DND-41 (cell line): ENCODE data around the gene NEU3.

Experiments
- CTCF ChIP-seq: IDR thresholded peaks from 2 replicates; pipeline ENCODE4 v1.5.1; 2012; ENCODE audit warnings: borderline replicate concordance, low read length, moderate library complexity, mild to moderate bottlenecking; ENCODE audit not compliant: poor library complexity, severe bottlenecking; ENCODE audit errors: extremely low read depth
- EZH2 ChIP-seq: IDR thresholded peaks from 3 replicates; pipeline ENCODE4 v1.6.1; 2012; ENCODE audit warnings: borderline replicate concordance, low read depth, mild to moderate bottlenecking, moderate library complexity, low read length, inconsistent platforms; ENCODE audit not compliant: severe bottlenecking

GRCh38 chr11:74980634-74981033, 8.1 kb upstream of the NEU3 start:
- TF ChIP-seq EZH2 (no peak), CTCF (no peak)
